IMR-90 (cell line): ENCODE data around the gene IGLL1. TPM values are rescaled to one million over a fixed set of nuclear protein-coding genes. Genes with fewer than 3 reads are reported as not detected.

Experiments
- ATAC-seq: fragments of 200-7000 bp; cut with Tn5 transposase; 2 replicates; pipeline ENCODE4 v1.9.1; 2020; ENCODE audit warnings: low read depth, mild to moderate bottlenecking, moderate library complexity
- BruUV-seq: library from RNA; stranded (reverse); fragments of 400-500 nt; replicated peaks from 2 replicates; lab custom pipeline; 2021; lab: Mats Ljungman, UMichigan
- CTCF ChIA-PET: fragments of 300-600 bp; formaldehyde crosslinking; extraction: SDS; loops from one replicate; lab custom pipeline; 2021; ENCODE audit warnings: antibody characterized with exemption; lab: Yijun Ruan, JAX
- POLR2A ChIA-PET: fragments of 300-600 bp; sonication (Branson Sonifier 250); formaldehyde crosslinking; loops from one replicate; lab custom pipeline; 2022; ENCODE audit warnings: antibody characterized with exemption; ENCODE audit not compliant: unreplicated experiment; lab: Charles Lee
- DNase-seq: peaks from one replicate; pipeline ENCODE4 v3.0.0; 2013
- H2AFZ ChIP-seq: replicated peaks from 2 replicates; pipeline ENCODE3; 2013; ENCODE audit warnings: low read length, mild to moderate bottlenecking; ENCODE audit not compliant: poor library complexity
- H2AK5ac ChIP-seq: 2 replicates; pipeline ENCODE4 v1.6.1; 2013; ENCODE audit warnings: low read depth, low read length, inconsistent platforms
- H2AK9ac ChIP-seq: replicated peaks from 2 replicates; pipeline ENCODE3; 2013; ENCODE audit warnings: mild to moderate bottlenecking, low read depth, low read length, moderate library complexity; ENCODE audit not compliant: poor library complexity
- H2BK120ac ChIP-seq: 2 replicates; pipeline ENCODE4 v1.6.1; 2013; ENCODE audit warnings: low read depth, low read length, inconsistent platforms
- H2BK15ac ChIP-seq: 3 replicates; pipeline ENCODE4 v1.6.1; 2013; ENCODE audit warnings: low read depth, low read length, inconsistent platforms
- H2BK20ac ChIP-seq: 2 replicates; pipeline ENCODE4 v1.6.1; 2013; ENCODE audit warnings: low read depth, mild to moderate bottlenecking, inconsistent platforms, low read length, moderate library complexity
- H2BK5ac ChIP-seq: 2 replicates; pipeline ENCODE4 v1.6.1; 2013; ENCODE audit warnings: mild to moderate bottlenecking, low read depth, low read length, inconsistent platforms; ENCODE audit not compliant: poor library complexity, severe bottlenecking
- H3K14ac ChIP-seq: replicated peaks from 2 replicates; pipeline ENCODE4 v1.6.1; 2013; ENCODE audit warnings: low read depth, low read length, inconsistent platforms
- H3K18ac ChIP-seq: 2 replicates; pipeline ENCODE4 v1.6.1; 2013; ENCODE audit warnings: low read depth, low read length, control low read depth
- H3K23ac ChIP-seq: 2 replicates; pipeline ENCODE4 v1.6.1; 2013; ENCODE audit warnings: low read depth, low read length, inconsistent platforms
- H3K27ac ChIP-seq: 2 replicates; pipeline ENCODE4 v1.5.1; 2013; ENCODE audit warnings: mild to moderate bottlenecking, control low read depth, low read length; ENCODE audit not compliant: insufficient read depth
- H3K27me3 ChIP-seq: 2 replicates; pipeline ENCODE4 v1.6.1; 2013; ENCODE audit warnings: low read length; ENCODE audit not compliant: control insufficient read depth, insufficient read depth
- H3K36me3 ChIP-seq: 2 replicates; pipeline ENCODE4 v1.6.1; 2013; ENCODE audit warnings: low read length, mixed read lengths; ENCODE audit not compliant: control insufficient read depth, insufficient read depth
- H3K4ac ChIP-seq: 2 replicates; pipeline ENCODE4 v1.6.1; 2013; ENCODE audit warnings: low read depth, low read length, inconsistent platforms
- H3K4me1 ChIP-seq: 2 replicates; pipeline ENCODE4 v1.6.1; 2013; ENCODE audit warnings: low read length, mixed read lengths; ENCODE audit not compliant: control insufficient read depth, insufficient read depth
- H3K4me2 ChIP-seq: 2 replicates; pipeline ENCODE4 v1.6.1; 2013; ENCODE audit warnings: low read depth, mild to moderate bottlenecking, control low read depth, low read length, moderate library complexity
- H3K4me3 ChIP-seq: 2 replicates; pipeline ENCODE4 v1.5.1; 2013; ENCODE audit warnings: low read depth, mild to moderate bottlenecking, control low read depth, low read length, moderate library complexity; ENCODE audit not compliant: insufficient read depth
- H3K56ac ChIP-seq: 2 replicates; pipeline ENCODE4 v1.6.1; 2013; ENCODE audit warnings: low read length, inconsistent platforms; ENCODE audit not compliant: insufficient read depth; ENCODE audit errors: extremely low read depth
- H3K79me1 ChIP-seq, 2 experiments: 2 replicates each; pipeline ENCODE4 v1.6.1; 2013; ENCODE audit warnings: low read length in 2 of 2, inconsistent platforms in 1 of 2, low read depth in 1 of 2
- H3K9ac ChIP-seq: 2 replicates; pipeline ENCODE4 v1.6.1; 2013; ENCODE audit warnings: low read depth, low read length, control low read depth
- H3K9me1 ChIP-seq: 2 replicates; pipeline ENCODE4 v1.6.1; 2013; ENCODE audit warnings: low read length, inconsistent platforms; ENCODE audit not compliant: insufficient read depth
- H3K9me3 ChIP-seq: 2 replicates; pipeline ENCODE4 v1.6.1; 2013; ENCODE audit warnings: low read length; ENCODE audit not compliant: control insufficient read depth, insufficient read depth
- H4K20me1 ChIP-seq: 2 replicates; pipeline ENCODE4 v1.6.1; 2013; ENCODE audit warnings: low read length, inconsistent platforms; ENCODE audit not compliant: insufficient read depth
- H4K5ac ChIP-seq: 2 replicates; pipeline ENCODE4 v1.6.1; 2013; ENCODE audit warnings: mild to moderate bottlenecking, low read depth, low read length, control low read depth
- H4K8ac ChIP-seq, 2 experiments: 2 replicates each; pipeline ENCODE4 v1.6.1; 2013; ENCODE audit warnings: low read depth in 2 of 2, low read length in 2 of 2, control low read depth in 1 of 2, inconsistent platforms in 1 of 2
- H4K91ac ChIP-seq: 2 replicates; pipeline ENCODE4 v1.6.1; 2013; ENCODE audit warnings: low read depth, low read length, inconsistent platforms; ENCODE audit not compliant: insufficient read depth
- BHLHE40 ChIP-seq: fragments of 150-350 bp; IDR thresholded peaks from 2 replicates; pipeline ENCODE4 v1.6.1; 2016; ENCODE audit warnings: mild to moderate bottlenecking, low read depth, low read length
- ELK1 ChIP-seq: fragments of 150-350 bp; IDR thresholded peaks from 2 replicates; pipeline ENCODE4 v1.6.1; 2016; ENCODE audit warnings: low read depth, mild to moderate bottlenecking, low read length, moderate library complexity, borderline replicate concordance
- NFE2L2 ChIP-seq: fragments of 150-350 bp; IDR thresholded peaks from 2 replicates; pipeline ENCODE4 v1.6.1; 2016; ENCODE audit warnings: low read depth, mild to moderate bottlenecking, low read length
- RCOR1 ChIP-seq: IDR thresholded peaks from 2 replicates; pipeline ENCODE4 v1.6.1; 2012; ENCODE audit warnings: mild to moderate bottlenecking, low read length, improper control_type of control experiment; ENCODE audit not compliant: insufficient replicate concordance
- WGBS, 2 experiments: methylation state at CpG; one replicate each; pipeline versions ENCODE4 v1.1.5 to v1.1.7; 2013; ENCODE audit warnings: missing lambda C conversion rate in 2 of 2; ENCODE audit not compliant: insufficient read length in 1 of 2; ENCODE audit errors: extremely low coverage in 2 of 2; 5-methylcytosine and 5-hydroxymethylcytosine counted together
- dilution Hi-C: fragments of 300-500 bp; cut with HindIII; formaldehyde crosslinking; loops from one replicate; pipeline ENCODE4 v1.14.3; 2018; ENCODE audit warnings: low sequenced_read_pairs; ENCODE audit not compliant: unreplicated experiment
- in situ Hi-C: fragments of 300-500 bp; cut with MboI; formaldehyde crosslinking; loops from 3 replicates; pipeline ENCODE4 v1.14.3; 2019; ENCODE audit warnings: low sequenced_read_pairs, inconsistent platforms, mixed read lengths
- intact Hi-C: fragments of 100-400 bp; cut with micrococcal nuclease; formaldehyde crosslinking; loops from 2 replicates; pipeline ENCODE4 v1.10.0; 2022
- polyA plus RNA-seq, 3 experiments: library from polyadenylated mRNA; depleted of rRNA; stranded (reverse); fragments of >200 nt; gene quantifications; 2 replicates each; pipeline ENCODE4 v1.2.3, GENCODE V29; 2012; ENCODE audit warnings: low replicate concordance in 1 of 3
- total RNA-seq: library from RNA; depleted of rRNA; stranded (reverse); fragments of >200 nt; gene quantifications from 2 replicates; pipeline ENCODE4 v1.2.3, GENCODE V29; 2012

Gene IGLL1
- total and polyA plus RNA-seq, 2 of the 4 experiments (the other 2 are of a cell fraction): not detected

GRCh38 chr22:23613193-23613972 is 33.3 kb upstream of the IGLL1 start:
- Histone ChIP-seq H3K14ac (no peak overlapping the region), H2BK20ac (no peak overlapping the region), H3K9me1 (no peaks in the 10 kb centered on the region), H4K20me1 (no peaks in the 10 kb centered on the region), H2AK9ac (no peak overlapping the region), H3K56ac (no peak overlapping the region), H3K27ac (no peak overlapping the region), H3K23ac (no peak overlapping the region), H3K9me3 (no peaks in the 10 kb centered on the region), H3K4me1 (no peaks in the 10 kb centered on the region), H3K79me1 (no peaks in the 10 kb centered on the region), H3K18ac (no peak overlapping the region), H3K36me3 (no peaks in the 10 kb centered on the region), H4K8ac (no peak overlapping the region), H4K5ac (no peak overlapping the region), H2BK120ac (no peak overlapping the region), H4K91ac (no peak overlapping the region), H3K4me2 (no peak overlapping the region), H2BK5ac (no peak overlapping the region), H3K4me3 (no peak overlapping the region), H2BK15ac (no peak overlapping the region), H3K4ac (no peak overlapping the region), H3K9ac (no peak overlapping the region), H2AK5ac (no peak overlapping the region), H2AFZ (no peak overlapping the region), H3K27me3 (no peaks in the 10 kb centered on the region)
- no TSS peak for BruUV-seq
- intact Hi-C loops (no loop called here), in situ Hi-C loops (no loop called here), dilution Hi-C loops (no loop called here)
- ATAC-seq: peak; percentile 42; the same call in 1 of the 2 replicates
- 64% methylated on average over 4 of the region's 7 CpGs; no CpG with 5 or more reads in 1 of the 2 experiments for WGBS, 2 experiments
- POLR2A ChIA-PET: no interaction called here
- DNase-seq: peak; percentile 13
- TF ChIP-seq ELK1: no peak
- TF ChIP-seq NFE2L2: no peak
- no peak for TF ChIP-seq RCOR1
- TF ChIP-seq BHLHE40: no peak
- CTCF ChIA-PET: interaction anchor here (2.0 kb wide), 1 partner anchor 22 kb away, joined by 5 read pairs; no protein-coding TSS in a partner anchor
